Measurements from ENCODE around the gene USP37.
"Not testable (repeated sequence)": the region's sequence is repeated elsewhere in the genome, so short reads cannot be mapped to it uniquely, and the experiment has no call there.

Gene USP37

DNA sequence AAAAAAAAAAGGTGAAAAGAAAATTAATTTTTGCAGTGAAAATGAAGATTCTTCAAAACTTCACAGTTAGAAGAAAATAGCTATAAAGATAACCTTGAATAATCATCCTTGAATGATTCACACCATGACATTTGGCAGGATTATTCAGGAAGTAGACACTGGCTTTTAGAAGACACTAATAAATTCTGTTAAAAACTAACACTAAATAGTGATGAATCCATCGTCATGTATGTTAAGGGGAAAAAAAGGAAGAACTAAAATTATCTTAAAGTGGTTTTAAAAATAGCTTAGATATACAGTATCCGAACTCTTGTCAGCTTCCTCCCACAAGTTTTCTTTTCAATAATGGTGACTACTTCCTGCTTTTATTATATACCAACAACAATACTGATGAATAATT lies 10.2 kb downstream of the USP37 start:
- no peaks in the 10 kb centered on the region for H3K79me2 ChIP-seq (ENCODE audit: insufficient read depth, low read length)
- no peak for TF ChIP-seq EZH2 (IDR thresholded peaks at IDR 0.05; ENCODE audit: borderline replicate concordance, low read length)
- TF ChIP-seq, protein P1, sequence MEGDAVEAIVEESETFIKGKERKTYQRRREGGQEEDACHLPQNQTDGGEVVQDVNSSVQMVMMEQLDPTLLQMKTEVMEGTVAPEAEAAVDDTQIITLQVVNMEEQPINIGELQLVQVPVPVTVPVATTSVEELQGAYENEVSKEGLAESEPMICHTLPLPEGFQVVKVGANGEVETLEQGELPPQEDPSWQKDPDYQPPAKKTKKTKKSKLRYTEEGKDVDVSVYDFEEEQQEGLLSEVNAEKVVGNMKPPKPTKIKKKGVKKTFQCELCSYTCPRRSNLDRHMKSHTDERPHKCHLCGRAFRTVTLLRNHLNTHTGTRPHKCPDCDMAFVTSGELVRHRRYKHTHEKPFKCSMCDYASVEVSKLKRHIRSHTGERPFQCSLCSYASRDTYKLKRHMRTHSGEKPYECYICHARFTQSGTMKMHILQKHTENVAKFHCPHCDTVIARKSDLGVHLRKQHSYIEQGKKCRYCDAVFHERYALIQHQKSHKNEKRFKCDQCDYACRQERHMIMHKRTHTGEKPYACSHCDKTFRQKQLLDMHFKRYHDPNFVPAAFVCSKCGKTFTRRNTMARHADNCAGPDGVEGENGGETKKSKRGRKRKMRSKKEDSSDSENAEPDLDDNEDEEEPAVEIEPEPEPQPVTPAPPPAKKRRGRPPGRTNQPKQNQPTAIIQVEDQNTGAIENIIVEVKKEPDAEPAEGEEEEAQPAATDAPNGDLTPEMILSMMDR (IDR thresholded peaks at IDR 0.05; ENCODE audit: low read length) = no peak
- H3K36me3 ChIP-seq (ENCODE audit: insufficient read depth, low read length) = peaks cover 96% of the 10 kb centered on the region
- no peak overlapping the region for H3K4me3 ChIP-seq (ENCODE audit: low read depth, low read length, poor library complexity, severe bottlenecking)
- no peak overlapping the region for H2AFZ ChIP-seq (ENCODE audit: low read length)
- no peak overlapping the region for H3K27ac ChIP-seq (ENCODE audit: low read depth, low read length, poor library complexity, severe bottlenecking)
- no peaks in the 10 kb centered on the region for H4K20me1 ChIP-seq (ENCODE audit: insufficient read depth, low read length)
- H3K4me1 ChIP-seq (ENCODE audit: insufficient read depth, low read length, severe bottlenecking) = no peaks in the 10 kb centered on the region
- H3K9me2 ChIP-seq (ENCODE audit: low read depth, low read length) = no peaks in the 10 kb centered on the region
- no peak overlapping the region for H3K9ac ChIP-seq (ENCODE audit: low read length)
- H3K4me2 ChIP-seq (ENCODE audit: low read length) = no peak overlapping the region
- H3F3A ChIP-seq (ENCODE audit: insufficient read depth, low read length) = 0 out of 2 replicates have a peak, but pooled peaks cover 4% of the 10 kb centered on the region
- no peaks in the 10 kb centered on the region for H3K27me3 ChIP-seq (ENCODE audit: insufficient read depth, low read length)
- no peaks in the 10 kb centered on the region for H3K9me3 ChIP-seq (ENCODE audit: low read length)

DNA sequence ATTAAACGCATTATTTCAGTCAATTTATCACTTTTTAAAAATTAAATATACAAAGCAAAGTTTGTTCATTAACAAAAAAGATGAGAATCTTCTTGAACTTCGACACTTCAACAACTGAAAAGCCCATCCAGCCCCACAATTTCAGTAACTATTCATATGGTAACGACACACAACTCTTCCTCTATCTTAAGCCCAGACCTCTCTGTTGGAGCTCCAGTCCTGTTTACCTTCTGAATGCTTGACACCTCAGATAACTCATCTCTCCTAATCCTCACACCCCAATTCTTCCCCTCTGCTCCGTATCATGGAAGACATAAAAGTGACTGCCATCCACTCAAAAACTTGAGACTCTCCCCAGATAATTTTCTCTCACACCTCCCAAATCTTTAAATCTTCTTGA lies 12.6 kb downstream of the USP37 start:
- no peaks in the 10 kb centered on the region for H3K9me2 ChIP-seq (ENCODE audit: low read depth, low read length)
- 0 out of 2 replicates have a peak, but pooled peaks cover 2% of the 10 kb centered on the region for H3F3A ChIP-seq (ENCODE audit: insufficient read depth, low read length)
- no peak overlapping the region for H3K4me3 ChIP-seq (ENCODE audit: low read depth, low read length, poor library complexity, severe bottlenecking)
- no peak overlapping the region for H3K4me2 ChIP-seq (ENCODE audit: low read length)
- no peaks in the 10 kb centered on the region for H3K27me3 ChIP-seq (ENCODE audit: insufficient read depth, low read length)
- no peaks in the 10 kb centered on the region for H4K20me1 ChIP-seq (ENCODE audit: insufficient read depth, low read length)
- no peak overlapping the region for H3K9ac ChIP-seq (ENCODE audit: low read length)
- no peaks in the 10 kb centered on the region for H3K79me2 ChIP-seq (ENCODE audit: insufficient read depth, low read length)
- H3K4me1 ChIP-seq (ENCODE audit: insufficient read depth, low read length, severe bottlenecking) = no peaks in the 10 kb centered on the region
- peaks cover 97% of the 10 kb centered on the region for H3K36me3 ChIP-seq (ENCODE audit: insufficient read depth, low read length)
- TF ChIP-seq, protein P1 (IDR thresholded peaks at IDR 0.05; ENCODE audit: low read length) = no peak
- TF ChIP-seq EZH2 (IDR thresholded peaks at IDR 0.05; ENCODE audit: borderline replicate concordance, low read length) = no peak
- H2AFZ ChIP-seq (ENCODE audit: low read length) = no peak overlapping the region
- no peaks in the 10 kb centered on the region for H3K9me3 ChIP-seq (ENCODE audit: low read length)
- H3K27ac ChIP-seq (ENCODE audit: low read depth, low read length, poor library complexity, severe bottlenecking) = no peak overlapping the region

DNA sequence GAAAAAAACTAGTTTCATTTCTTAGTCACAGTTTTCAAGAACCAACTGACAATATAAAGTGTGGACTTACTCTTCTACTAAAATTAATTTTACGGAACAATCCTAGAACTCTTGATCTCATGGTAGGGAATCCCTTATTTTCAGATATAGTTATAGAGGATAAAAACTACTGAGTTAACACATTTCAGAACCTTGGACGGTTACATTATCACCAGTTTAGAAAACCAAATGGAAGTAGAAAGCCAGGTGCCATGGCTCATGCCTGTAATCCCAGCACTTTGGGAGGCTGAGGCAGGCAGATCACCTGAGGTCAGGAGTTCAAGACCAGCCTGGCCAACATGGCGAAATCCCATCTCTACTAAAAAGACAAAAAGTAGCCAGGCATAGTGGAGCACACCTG lies 13.9 kb downstream of the USP37 start:
- not testable (repeated sequence) for H3K4me3 ChIP-seq (ENCODE audit: low read depth, low read length, poor library complexity, severe bottlenecking); H3K27me3 ChIP-seq (ENCODE audit: insufficient read depth, low read length); H2AFZ ChIP-seq (ENCODE audit: low read length); H3K9me2 ChIP-seq (ENCODE audit: low read depth, low read length); H3K9ac ChIP-seq (ENCODE audit: low read length); H3K4me2 ChIP-seq (ENCODE audit: low read length); H3F3A ChIP-seq (ENCODE audit: insufficient read depth, low read length); H4K20me1 ChIP-seq (ENCODE audit: insufficient read depth, low read length); H3K9me3 ChIP-seq (ENCODE audit: low read length); H3K4me1 ChIP-seq (ENCODE audit: insufficient read depth, low read length, severe bottlenecking); H3K79me2 ChIP-seq (ENCODE audit: insufficient read depth, low read length); H3K27ac ChIP-seq (ENCODE audit: low read depth, low read length, poor library complexity, severe bottlenecking)
- peaks cover 92% of the 10 kb centered on the region for H3K36me3 ChIP-seq (ENCODE audit: insufficient read depth, low read length)

DNA sequence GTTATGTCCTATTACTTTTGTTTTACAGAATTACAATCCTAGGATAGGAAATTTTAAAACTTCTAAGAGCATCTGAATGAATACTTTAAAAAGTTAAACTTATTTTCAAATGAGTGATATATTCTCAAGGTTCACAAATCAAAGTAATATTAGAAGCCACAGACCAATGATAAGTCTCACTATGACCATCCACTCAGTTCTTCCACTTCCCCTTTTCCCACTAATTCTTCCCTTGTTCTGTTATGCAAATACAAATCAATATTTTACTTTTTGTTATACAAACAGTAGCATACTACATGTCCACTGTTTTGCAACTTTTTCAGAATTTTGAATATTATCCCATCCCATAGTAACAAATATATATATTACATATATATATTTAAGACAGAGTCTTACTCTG lies 20.2 kb downstream of the USP37 start:
- Histone ChIP-seq H3K9me3 (ENCODE audit: low read length) (no peaks in the 10 kb centered on the region), H3K36me3 (ENCODE audit: insufficient read depth, low read length) (peaks cover 77% of the 10 kb centered on the region), H3K4me3 (ENCODE audit: low read depth, low read length, poor library complexity, severe bottlenecking) (no peak overlapping the region), H3K4me2 (ENCODE audit: low read length) (no peak overlapping the region), H3K79me2 (ENCODE audit: insufficient read depth, low read length) (no peaks in the 10 kb centered on the region), H3K9ac (ENCODE audit: low read length) (no peak overlapping the region), H3F3A (ENCODE audit: insufficient read depth, low read length) (no peaks in the 10 kb centered on the region), H2AFZ (ENCODE audit: low read length) (no peak overlapping the region), H3K9me2 (ENCODE audit: low read depth, low read length) (no peaks in the 10 kb centered on the region), H3K27me3 (ENCODE audit: insufficient read depth, low read length) (no peaks in the 10 kb centered on the region), H4K20me1 (ENCODE audit: insufficient read depth, low read length) (no peaks in the 10 kb centered on the region), H3K4me1 (ENCODE audit: insufficient read depth, low read length, severe bottlenecking) (no peaks in the 10 kb centered on the region), H3K27ac (ENCODE audit: low read depth, low read length, poor library complexity, severe bottlenecking) (no peak overlapping the region)
- TF ChIP-seq, protein P1 (IDR thresholded peaks at IDR 0.05; ENCODE audit: low read length) = no peak
- no peak for TF ChIP-seq EZH2 (IDR thresholded peaks at IDR 0.05; ENCODE audit: borderline replicate concordance, low read length)

All from OCI-LY1 (cell line).